Kidney (tissue), 14 donors: ENCODE data around the gene ROR1. TPM values are rescaled to one million over a fixed set of nuclear protein-coding genes. Genes with fewer than 3 reads are reported as not detected.

Source experiments
- DNase-seq, 5 donors: peaks; one replicate each; pipeline ENCODE4 v3.0.0-alpha.2; 2013 to 2020
- FAIRE-seq: peaks from 2 replicates; lab custom pipeline; 2012; peaks lifted over from hg19 to GRCh38; lab: Jason Lieb, UNC
- H3K27ac ChIP-seq, 2 donors: one replicate each; pipeline ENCODE4 v1.7.0; 2013; ENCODE audit warnings: low read depth in 2 of 2, low read length in 2 of 2, inconsistent platforms in 1 of 2
- H3K27me3 ChIP-seq: one replicate; pipeline ENCODE4 v1.7.1; 2013; ENCODE audit warnings: low read length, inconsistent platforms; ENCODE audit not compliant: control insufficient read depth, insufficient read depth
- H3K36me3 ChIP-seq, 3 donors: one replicate each; pipeline versions ENCODE4 v1.7.0 to v1.7.1; 2013; ENCODE audit warnings: low read length in 3 of 3, control low read depth in 1 of 3, inconsistent platforms in 1 of 3; ENCODE audit not compliant: insufficient read depth in 3 of 3, control insufficient read depth in 2 of 3
- H3K4me1 ChIP-seq, 3 donors: one replicate each; pipeline versions ENCODE4 v1.7.0 to v1.7.1; 2013; ENCODE audit warnings: low read length in 3 of 3, inconsistent platforms in 1 of 3, low read depth in 1 of 3; ENCODE audit not compliant: control insufficient read depth in 2 of 3, insufficient read depth in 2 of 3
- H3K4me3 ChIP-seq, 3 donors: one replicate each; pipeline versions ENCODE4 v1.7.0 to v1.8.1; 2013; ENCODE audit warnings: low read length in 3 of 3, control low read depth in 1 of 3, inconsistent platforms in 1 of 3
- H3K9ac ChIP-seq, 3 donors: one replicate each; pipeline versions ENCODE4 v1.7.0 to v1.7.1; 2013; ENCODE audit warnings: low read length in 3 of 3, control low read depth in 1 of 3, inconsistent platforms in 1 of 3
- H3K9me3 ChIP-seq, 3 donors: one replicate each; pipeline versions ENCODE4 v1.7.0 to v1.7.1; 2013; ENCODE audit warnings: low read length in 3 of 3, control low read depth in 1 of 3, inconsistent platforms in 1 of 3; ENCODE audit not compliant: control insufficient read depth in 2 of 3, insufficient read depth in 1 of 3
- intact Hi-C: fragments of 100-400 bp; cut with DNase I; formaldehyde crosslinking; loops from one replicate; pipeline ENCODE4 v1.11.1; 2022
- polyA plus RNA-seq: library from polyadenylated mRNA; stranded (reverse); fragments of 350-450 nt; fragmentation: Illumina TruSeq; extraction: RNeasy Lipid Tissue Mini Kit (QIAGEN cat#74804); gene quantifications from one replicate; pipeline ENCODE4 v1.2.3, GENCODE V29; 2014; ENCODE audit warnings: low read depth, low replicate concordance; ENCODE audit not compliant: insufficient read depth
- total RNA-seq: library from RNA; stranded (reverse); fragmentation: NEBNext Ultra II Directional; extraction: Animal tissue kit (Norgen Biotek cat#: 25700); gene quantifications from one replicate; pipeline ENCODE4 v1.2.1, GENCODE V29; 2021
- TF ChIP-seq, protein P1 (sequence below): IDR thresholded peaks from 3 replicates; pipeline ENCODE4 v1.5.1; 2012; ENCODE audit warnings: mild to moderate bottlenecking, moderate library complexity, borderline replicate concordance; ENCODE audit not compliant: insufficient read depth; ENCODE audit errors: extremely low read depth
- donor health status: control.
- donor health status: control.
- donor health status: control.
- donor health status: control.
- donor health status: control.
- donor health status: DM: yes; HTN: yes; CAD: no.
- donor health status: Normal renal cell carcinoma (clear cell type).

ROR1 gene
- total and polyA plus RNA-seq, 2 donors from 2014 or later, result 0.77 to 8.0 TPM

DNA sequence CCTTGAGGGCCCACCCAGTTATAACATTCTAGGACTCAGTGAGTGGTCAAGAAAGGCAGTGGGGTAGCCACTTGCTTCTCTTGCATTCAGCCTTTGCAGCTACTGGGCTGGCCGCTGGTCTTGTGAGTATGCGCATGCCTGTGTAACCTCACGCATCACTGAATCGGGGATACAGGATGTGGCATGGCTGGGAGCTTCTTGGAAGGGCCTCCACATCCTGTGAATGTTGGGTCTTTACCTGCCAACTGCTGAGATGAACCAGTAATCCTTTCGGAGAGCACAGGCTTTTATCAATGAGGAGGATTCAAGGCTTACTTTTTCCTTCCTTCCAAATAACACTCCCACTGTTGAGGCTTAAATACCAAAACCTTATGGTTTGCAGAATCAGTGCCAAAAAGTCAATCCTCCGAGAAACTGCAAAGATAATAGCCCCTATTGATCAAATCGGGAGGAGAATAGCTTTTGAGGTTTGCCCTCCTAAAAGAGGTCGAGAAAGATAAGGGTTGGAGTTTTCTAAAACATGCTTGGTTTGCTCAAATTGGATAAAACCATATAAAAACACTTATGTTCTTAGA is 230.7 kb downstream of the ROR1 start:
- Histone ChIP-seq H3K27me3 (no peaks in the 10 kb centered on the region), H3K27ac (no peak overlapping the region), H3K36me3 (no peaks in the 10 kb centered on the region), H3K9me3 (no peaks in the 10 kb centered on the region), H3K4me1 (no peaks in the 10 kb centered on the region), H3K4me3 (no peak overlapping the region), H3K9ac (no peak overlapping the region)
- TF ChIP-seq, protein P1, sequence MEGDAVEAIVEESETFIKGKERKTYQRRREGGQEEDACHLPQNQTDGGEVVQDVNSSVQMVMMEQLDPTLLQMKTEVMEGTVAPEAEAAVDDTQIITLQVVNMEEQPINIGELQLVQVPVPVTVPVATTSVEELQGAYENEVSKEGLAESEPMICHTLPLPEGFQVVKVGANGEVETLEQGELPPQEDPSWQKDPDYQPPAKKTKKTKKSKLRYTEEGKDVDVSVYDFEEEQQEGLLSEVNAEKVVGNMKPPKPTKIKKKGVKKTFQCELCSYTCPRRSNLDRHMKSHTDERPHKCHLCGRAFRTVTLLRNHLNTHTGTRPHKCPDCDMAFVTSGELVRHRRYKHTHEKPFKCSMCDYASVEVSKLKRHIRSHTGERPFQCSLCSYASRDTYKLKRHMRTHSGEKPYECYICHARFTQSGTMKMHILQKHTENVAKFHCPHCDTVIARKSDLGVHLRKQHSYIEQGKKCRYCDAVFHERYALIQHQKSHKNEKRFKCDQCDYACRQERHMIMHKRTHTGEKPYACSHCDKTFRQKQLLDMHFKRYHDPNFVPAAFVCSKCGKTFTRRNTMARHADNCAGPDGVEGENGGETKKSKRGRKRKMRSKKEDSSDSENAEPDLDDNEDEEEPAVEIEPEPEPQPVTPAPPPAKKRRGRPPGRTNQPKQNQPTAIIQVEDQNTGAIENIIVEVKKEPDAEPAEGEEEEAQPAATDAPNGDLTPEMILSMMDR, result no peak
- DNase-seq, result no peak
- no peak for FAIRE-seq
- intact Hi-C loops, result no loop called here

DNA sequence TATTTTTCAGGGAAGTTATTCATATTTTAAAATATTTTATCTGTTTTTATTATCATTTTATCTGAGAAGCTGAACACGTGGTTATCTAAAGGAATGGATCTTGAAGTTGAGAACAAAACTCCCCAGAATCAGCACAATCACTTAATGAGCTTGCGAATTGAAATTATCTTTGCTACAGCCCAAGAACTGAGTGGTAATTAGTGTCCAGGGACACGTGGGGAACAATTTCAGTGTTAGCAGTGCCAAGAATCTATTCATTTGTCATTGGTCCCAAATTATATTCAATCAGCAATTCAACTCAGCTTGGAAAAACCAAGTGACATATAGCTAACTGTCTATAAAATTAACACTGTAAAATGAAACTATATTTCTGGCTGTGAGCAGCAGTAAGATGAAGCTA is 232.0 kb downstream of the ROR1 start:
- intact Hi-C loops, result no loop called here

DNA sequence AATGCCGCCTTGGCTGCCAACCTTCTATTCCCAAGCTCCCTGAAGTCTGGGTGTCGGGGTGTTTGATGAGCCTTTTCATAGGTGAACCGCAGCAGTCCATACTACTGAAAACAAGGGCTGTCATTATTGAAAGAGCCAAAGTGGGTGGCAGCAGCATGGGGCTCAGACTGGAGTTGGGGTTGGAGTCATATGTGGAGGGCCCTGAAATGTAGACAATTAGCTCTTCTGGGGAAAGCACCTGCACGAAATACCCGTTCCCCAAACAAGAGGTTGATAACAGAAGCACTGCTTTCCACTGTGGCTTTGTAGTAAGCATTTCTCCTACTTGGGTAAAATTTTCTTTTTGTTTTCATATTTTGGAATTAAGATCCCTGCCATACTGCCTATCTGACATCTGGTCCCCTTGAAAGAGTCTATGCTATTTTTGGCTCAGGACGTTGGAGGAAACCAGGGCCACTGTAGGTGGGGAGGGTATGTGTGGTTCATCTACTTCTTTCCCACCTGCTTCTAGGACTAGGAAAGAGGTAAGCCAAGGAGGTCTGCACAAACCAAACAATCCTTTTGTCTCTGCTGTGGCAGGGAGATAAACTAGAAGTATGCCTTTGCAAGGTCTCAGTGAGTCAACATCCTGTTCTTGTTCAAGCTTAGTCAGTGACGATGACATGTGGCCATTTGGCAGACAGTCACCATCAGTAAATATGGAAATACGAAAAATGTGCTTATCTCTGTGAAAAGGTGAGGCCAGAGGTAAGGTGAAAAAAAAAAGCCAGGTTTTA is 232.6 kb downstream of the ROR1 start:
- H3K27ac ChIP-seq, result no peak overlapping the region
- no peaks in the 10 kb centered on the region for H3K9me3 ChIP-seq
- DNase-seq (no peak), FAIRE-seq (no peak)
- H3K36me3 ChIP-seq, result no peaks in the 10 kb centered on the region
- no peaks in the 10 kb centered on the region for H3K27me3 ChIP-seq
- H3K9ac ChIP-seq, result no peak overlapping the region
- no peak overlapping the region for H3K4me3 ChIP-seq
- H3K4me1 ChIP-seq, result no peaks in the 10 kb centered on the region
- intact Hi-C loops, result no loop called here
- TF ChIP-seq, protein P1, result no peak

More for the DNA sequence above, 232.0 kb downstream of the ROR1 start:
- no peak overlapping the region for H3K9ac ChIP-seq
- FAIRE-seq (no peak), DNase-seq (no peak)
- TF ChIP-seq, protein P1, result no peak
- H3K27me3 ChIP-seq, result no peaks in the 10 kb centered on the region
- no peak overlapping the region for H3K27ac ChIP-seq
- no peaks in the 10 kb centered on the region for H3K36me3 ChIP-seq
- no peaks in the 10 kb centered on the region for H3K9me3 ChIP-seq
- H3K4me3 ChIP-seq, result no peak overlapping the region
- no peaks in the 10 kb centered on the region for H3K4me1 ChIP-seq
